Hepatocyte (in vitro differentiated cells): ENCODE measurements around the gene ERMARD. TPM values are rescaled to one million over a fixed set of nuclear protein-coding genes. Genes with fewer than 3 reads are reported as not detected.

Source experiments
- DNase-seq: peaks from one replicate; pipeline ENCODE4 v3.0.0-alpha.2; 2016; ENCODE audit warnings: low spot score
- H2AFZ ChIP-seq: fragments of 200-600 bp; sonication (generic); 2 replicates; pipeline ENCODE4 v1.6.0; 2016; ENCODE audit warnings: antibody characterized with exemption, mild to moderate bottlenecking
- H3K27ac ChIP-seq: fragments of 200-600 bp; sonication (generic); 2 replicates; pipeline ENCODE4 v1.5.1; 2016; ENCODE audit warnings: mild to moderate bottlenecking
- H3K27me3 ChIP-seq: fragments of 200-600 bp; sonication (generic); 2 replicates; pipeline ENCODE4 v1.6.1; 2016
- H3K36me3 ChIP-seq: fragments of 200-600 bp; sonication (generic); replicated peaks from 2 replicates; pipeline ENCODE4 v1.5.1; 2016; ENCODE audit warnings: low read depth; ENCODE audit not compliant: insufficient read depth
- H3K4me1 ChIP-seq: fragments of 200-600 bp; sonication (generic); 2 replicates; pipeline ENCODE4 v1.5.1; 2016; ENCODE audit warnings: mild to moderate bottlenecking, moderate library complexity; ENCODE audit not compliant: insufficient read depth
- H3K4me2 ChIP-seq: fragments of 200-600 bp; sonication (generic); 2 replicates; pipeline ENCODE4 v1.6.0; 2016
- H3K4me3 ChIP-seq: fragments of 200-600 bp; sonication (generic); 2 replicates; pipeline ENCODE4 v1.5.1; 2016; ENCODE audit warnings: mild to moderate bottlenecking
- H3K79me2 ChIP-seq: fragments of 200-600 bp; sonication (generic); 2 replicates; pipeline ENCODE4 v1.6.0; 2017; ENCODE audit warnings: mild to moderate bottlenecking
- H3K9me2 ChIP-seq: fragments of 200-600 bp; sonication (generic); replicated peaks from 2 replicates; pipeline ENCODE4 v1.6.0; 2017; ENCODE audit warnings: mild to moderate bottlenecking; ENCODE audit not compliant: insufficient read depth
- H3K9me3 ChIP-seq: fragments of 200-600 bp; sonication (generic); 2 replicates; pipeline ENCODE4 v1.5.1; 2016; ENCODE audit warnings: low read depth, mild to moderate bottlenecking
- H4K20me1 ChIP-seq: fragments of 200-600 bp; sonication (generic); 2 replicates; pipeline ENCODE4 v1.6.0; 2016; ENCODE audit warnings: mild to moderate bottlenecking; ENCODE audit not compliant: insufficient read depth, poor library complexity, severe bottlenecking
- CTCF ChIP-seq: fragments of 200-600 bp; sonication (generic); IDR thresholded peaks from 2 replicates; pipeline ENCODE4 v1.5.1; 2016; ENCODE audit warnings: antibody characterized with exemption, mild to moderate bottlenecking; ENCODE audit not compliant: poor library complexity
- EZH2 ChIP-seq: fragments of 200-600 bp; sonication (generic); IDR thresholded peaks from 2 replicates; pipeline ENCODE4 v1.6.1; 2016; ENCODE audit warnings: antibody characterized with exemption, mild to moderate bottlenecking, borderline replicate concordance
- EZH2phosphoT487 ChIP-seq: fragments of 200-600 bp; sonication (generic); IDR thresholded peaks from one replicate; pipeline ENCODE4 v1.6.1; 2018; ENCODE audit warnings: antibody characterized with exemption, mild to moderate bottlenecking, low read depth, moderate library complexity; ENCODE audit not compliant: unreplicated experiment, severe bottlenecking
- WGBS: methylation state at CpG from one replicate; pipeline ENCODE4 v1.1.6; 2016; ENCODE audit warnings: low lambda C conversion rate; ENCODE audit errors: missing lambda C conversion rate; 5-methylcytosine and 5-hydroxymethylcytosine counted together
- polyA plus RNA-seq: library from polyadenylated mRNA; unstranded; fragments of >200 nt; fragmentation: Nextera tagmentation; extraction: Ambion mirVana; gene quantifications from 2 replicates; pipeline ENCODE4 v1.2.1, GENCODE V29; 2016
- total RNA-seq: library from RNA; depleted of rRNA; stranded (reverse); fragments of >200 nt; gene quantifications from 2 replicates; pipeline ENCODE4 v1.2.3, GENCODE V29; 2014

The ERMARD gene
- total and polyA plus RNA-seq, 2 experiments from 2014 or later = 22.7 to 27.4 TPM

DNA sequence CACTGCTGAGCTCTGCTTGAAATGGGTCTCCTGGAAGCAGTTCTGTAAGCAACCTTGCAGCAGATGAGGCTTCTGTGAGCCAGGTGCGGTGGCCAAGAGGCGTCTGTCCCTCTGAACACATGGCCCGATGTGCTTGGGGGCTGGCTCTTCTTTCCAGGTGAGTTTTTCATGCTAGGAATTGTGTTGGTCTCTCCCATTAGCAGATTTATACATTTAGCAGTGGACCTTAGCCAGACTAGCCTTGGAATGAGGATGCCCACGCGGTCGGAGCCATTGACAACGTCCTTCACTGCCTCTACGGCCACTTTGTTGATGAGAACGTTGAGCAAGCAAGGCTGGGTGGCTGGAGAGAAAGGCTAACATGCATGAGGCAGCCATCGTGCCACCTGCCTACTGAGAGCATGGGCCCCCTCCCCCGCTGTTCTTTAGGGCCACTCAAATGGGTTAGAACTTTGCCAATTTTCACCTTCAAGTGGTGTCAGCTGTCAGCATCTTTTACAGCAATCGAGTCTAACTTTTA is 33.5 kb downstream of the ERMARD start:
- H3K27ac ChIP-seq = no peak overlapping the region
- TF ChIP-seq CTCF (no peak), EZH2phosphoT487 (no peak), EZH2 (no peak)
- 97% methylated on average over 12 of the region's 12 CpGs for WGBS
- H4K20me1 ChIP-seq = no peaks in the 10 kb centered on the region
- H3K36me3 ChIP-seq = no peaks in the 10 kb centered on the region
- H2AFZ ChIP-seq = no peak overlapping the region
- no peak for DNase-seq
- peaks cover 7% of the 10 kb centered on the region for H3K4me1 ChIP-seq
- H3K4me2 ChIP-seq = no peak overlapping the region
- H3K79me2 ChIP-seq = no peaks in the 10 kb centered on the region
- H3K9me2 ChIP-seq = no peaks in the 10 kb centered on the region
- H3K4me3 ChIP-seq = no peak overlapping the region
- no peaks in the 10 kb centered on the region for H3K27me3 ChIP-seq
- no peaks in the 10 kb centered on the region for H3K9me3 ChIP-seq

DNA sequence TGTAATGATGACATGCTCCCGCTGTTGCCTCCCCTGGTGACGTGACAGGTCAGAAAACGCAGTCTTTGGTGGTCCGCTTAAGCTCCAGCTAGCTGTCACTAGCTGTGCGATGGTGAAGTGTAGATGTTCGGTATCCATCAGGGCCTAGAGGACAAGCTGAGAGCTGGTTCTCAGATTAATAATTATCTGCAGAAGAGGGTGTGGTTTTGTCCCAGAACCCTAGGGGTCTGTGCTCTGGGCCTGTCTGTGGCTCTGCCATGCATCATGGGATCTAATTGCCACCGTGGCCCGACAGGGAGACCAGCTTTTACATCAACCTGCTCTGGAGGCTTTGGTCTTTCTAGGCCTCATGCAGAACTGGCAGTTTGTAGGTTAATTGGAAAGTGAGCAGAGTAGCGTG is 34.1 kb downstream of the ERMARD start:
- 94% methylated on average over 9 of the region's 9 CpGs for WGBS
- peaks cover 7% of the 10 kb centered on the region for H3K4me1 ChIP-seq
- no peaks in the 10 kb centered on the region for H3K36me3 ChIP-seq
- H3K4me2 ChIP-seq = no peak overlapping the region
- no peak overlapping the region for H2AFZ ChIP-seq
- TF ChIP-seq EZH2phosphoT487 (no peak), CTCF (no peak), EZH2 (no peak)
- no peaks in the 10 kb centered on the region for H3K27me3 ChIP-seq
- H3K9me3 ChIP-seq = no peaks in the 10 kb centered on the region
- H4K20me1 ChIP-seq = no peaks in the 10 kb centered on the region
- no peaks in the 10 kb centered on the region for H3K9me2 ChIP-seq
- no peak overlapping the region for H3K27ac ChIP-seq
- no peak overlapping the region for H3K4me3 ChIP-seq
- H3K79me2 ChIP-seq = no peaks in the 10 kb centered on the region
- DNase-seq = no peak

- no peak for DNase-seq
- Histone ChIP-seq H4K20me1 (no peaks in the 10 kb centered on the region), H3K27me3 (no peaks in the 10 kb centered on the region), H3K4me2 (no peak overlapping the region), H3K4me1 (peaks cover 13% of the 10 kb centered on the region), H3K9me2 (no peaks in the 10 kb centered on the region), H3K9me3 (no peaks in the 10 kb centered on the region), H3K4me3 (no peak overlapping the region), H2AFZ (no peak overlapping the region), H3K27ac (no peak overlapping the region), H3K79me2 (peaks cover 5% of the 10 kb centered on the region), H3K36me3 (no peaks in the 10 kb centered on the region)
- WGBS = 90% methylated on average over 5 of the region's 5 CpGs
- no peak for TF ChIP-seq EZH2phosphoT487
- no peak for TF ChIP-seq EZH2
- no peak for TF ChIP-seq CTCF
These were observed 34.9 kb downstream of the ERMARD start for GRCh38 chr6:169786349-169786748.

GRCh38 chr6:169787797-169788196 is 36.4 kb downstream of the ERMARD start:
- peaks cover 14% of the 10 kb centered on the region for H3K4me1 ChIP-seq
- H3K9me3 ChIP-seq = no peaks in the 10 kb centered on the region
- no peaks in the 10 kb centered on the region for H3K9me2 ChIP-seq
- H3K4me2 ChIP-seq = no peak overlapping the region
- WGBS = 79% methylated on average over 7 of the region's 7 CpGs
- DNase-seq = no peak
- H4K20me1 ChIP-seq = no peaks in the 10 kb centered on the region
- TF ChIP-seq CTCF = no peak
- no peak for TF ChIP-seq EZH2
- no peak for TF ChIP-seq EZH2phosphoT487
- H2AFZ ChIP-seq = no peak overlapping the region
- no peak overlapping the region for H3K27ac ChIP-seq
- H3K27me3 ChIP-seq = no peaks in the 10 kb centered on the region
- H3K4me3 ChIP-seq = no peak overlapping the region
- no peaks in the 10 kb centered on the region for H3K36me3 ChIP-seq
- peaks cover 16% of the 10 kb centered on the region for H3K79me2 ChIP-seq
